ENCODE results near the gene PCSK5.

- no peak for TF ChIP-seq KDM4A (IDR thresholded peaks at IDR 0.05; ENCODE audit: low read depth, low read length, severe bottlenecking)
- no peak for TF ChIP-seq TAF1 (IDR thresholded peaks at IDR 0.05; ENCODE audit: low read depth, low read length)
- no peak for TF ChIP-seq CTCF (IDR thresholded peaks at IDR 0.05; ENCODE audit: control extremely low read depth in 1 of 3, insufficient read depth in 1 of 3, low read depth in 1 of 3, low read length in 3 of 3)
- TF ChIP-seq ATF3 (IDR thresholded peaks at IDR 0.05; ENCODE audit: insufficient read depth, low read depth, low read length): no peak
- TF ChIP-seq POLR2AphosphoS5 (IDR thresholded peaks at IDR 0.05; ENCODE audit: low read depth, low read length): no peak
- TF ChIP-seq SP2 (IDR thresholded peaks at IDR 0.05; ENCODE audit: low read length): no peak
Observed at GRCh38 chr9:76090330-76090729, 199.9 kb downstream of the PCSK5 start.
